Measurements from ENCODE around the gene OSMR.

OSMR gene

DNA sequence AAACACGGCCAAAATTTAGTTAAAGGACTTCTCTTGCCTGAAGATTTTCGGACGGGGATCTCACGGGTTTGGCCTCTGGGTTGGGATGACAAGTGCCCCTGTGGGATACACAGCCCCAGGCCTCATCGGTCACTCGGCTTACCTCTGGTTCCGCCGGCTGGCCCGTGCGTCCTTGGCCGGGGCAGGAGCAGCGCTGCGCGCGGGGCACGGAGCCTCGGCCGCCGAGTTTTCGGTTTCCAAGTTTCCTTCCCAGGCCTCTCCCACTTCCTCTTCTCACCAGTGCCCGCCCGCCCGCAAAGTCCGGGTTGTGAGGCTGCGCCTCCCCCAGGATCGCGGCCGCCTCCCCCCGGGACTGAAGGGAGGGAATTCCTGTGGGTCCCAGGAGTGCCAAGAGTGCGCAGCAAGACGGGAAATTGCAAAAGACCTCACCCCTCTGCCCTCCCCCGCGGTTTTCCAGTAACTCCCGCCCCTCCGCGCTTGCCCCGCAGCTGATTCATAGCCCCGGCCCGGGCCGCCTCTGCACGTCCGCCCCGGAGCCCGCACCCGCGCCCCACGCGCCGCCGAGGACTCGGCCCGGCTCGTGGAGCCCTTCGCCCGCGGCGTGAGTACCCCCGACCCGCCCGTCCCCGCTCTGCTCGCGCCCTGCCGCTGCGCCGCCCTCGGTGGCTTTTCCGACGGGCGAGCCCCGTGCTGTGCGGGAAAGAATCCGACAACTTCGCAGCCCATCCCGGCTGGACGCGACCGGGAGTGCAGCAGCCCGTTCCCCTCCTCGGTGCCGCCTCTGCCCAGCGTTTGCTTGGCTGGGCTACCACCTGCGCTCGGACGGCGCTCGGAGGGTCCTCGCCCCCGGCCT, at the start of gene OSMR:
TSS of gene OSMR (plus strand) at position 487 of the 853 bp plus-strand sequence. CDS start 23,033 bp downstream, outside the sequence.
- no peak for DNase-seq

DNA sequence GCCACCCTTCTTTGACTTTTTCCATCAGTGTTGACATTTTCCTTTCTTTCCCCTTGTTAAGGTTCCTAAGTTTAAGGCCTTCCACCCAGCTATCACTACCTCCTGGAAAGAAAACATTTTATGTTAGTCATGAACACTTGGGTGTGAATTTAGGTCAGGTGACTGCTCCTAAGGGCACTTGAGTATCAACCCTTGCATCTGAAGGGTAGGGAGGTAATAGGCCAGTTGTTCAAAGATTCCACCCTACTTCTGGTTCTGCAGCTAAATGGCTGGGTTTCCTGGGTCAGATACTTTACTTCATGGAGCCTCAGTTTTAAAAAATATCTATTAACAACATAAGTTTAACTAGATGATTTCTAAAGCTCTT, 49.1 kb upstream of the OSMR start:
- no peak for DNase-seq

- DNase-seq = no peak
These were observed 48.0 kb upstream of the OSMR start for GRCh38 chr5:38797838-38798237.

- no peak for DNase-seq
These were observed 46.0 kb upstream of the OSMR start for GRCh38 chr5:38799556-38800377.

- DNase-seq = no peak
These were observed 45.3 kb upstream of the OSMR start for GRCh38 chr5:38800515-38800914.

DNA sequence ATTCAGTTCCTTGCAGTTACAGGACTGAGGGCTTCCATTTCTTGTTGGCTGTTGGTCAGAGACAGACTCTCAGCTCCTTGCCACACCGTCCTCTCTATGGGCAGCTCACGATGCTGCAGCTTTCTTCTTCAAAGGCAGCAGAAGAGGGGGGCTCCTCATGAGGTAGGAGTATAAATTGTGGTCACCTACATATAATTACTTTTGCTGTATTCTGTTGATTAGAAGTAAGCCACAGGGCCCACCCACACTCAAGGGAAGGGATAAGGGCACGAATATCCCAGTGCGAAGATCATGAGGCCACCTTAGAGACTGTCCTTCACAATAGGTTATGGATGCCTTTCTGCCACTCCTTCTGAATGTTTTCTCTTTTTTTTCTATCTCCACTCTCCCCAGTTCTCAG, 43.7 kb upstream of the OSMR start:
- no peak for DNase-seq

DNA sequence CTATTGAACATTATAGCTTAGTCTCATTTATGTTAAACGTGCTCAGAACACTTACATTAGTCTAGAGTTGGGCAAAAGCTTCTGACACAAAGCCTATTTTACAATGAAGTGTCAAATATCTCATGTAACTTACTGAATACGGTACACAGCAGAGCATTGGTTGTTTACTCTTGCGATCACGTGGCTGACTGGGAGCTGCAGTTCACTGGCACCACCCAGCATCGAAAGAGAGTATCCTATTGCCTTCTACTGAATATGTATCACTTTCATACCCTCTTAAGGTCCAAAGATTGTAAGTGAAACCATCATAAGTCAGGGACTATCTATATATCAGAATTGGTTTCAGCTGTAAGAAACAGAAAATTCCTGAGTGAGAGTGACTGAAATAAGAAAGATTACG, 42.6 kb upstream of the OSMR start:
- DNase-seq = no peak

DNA sequence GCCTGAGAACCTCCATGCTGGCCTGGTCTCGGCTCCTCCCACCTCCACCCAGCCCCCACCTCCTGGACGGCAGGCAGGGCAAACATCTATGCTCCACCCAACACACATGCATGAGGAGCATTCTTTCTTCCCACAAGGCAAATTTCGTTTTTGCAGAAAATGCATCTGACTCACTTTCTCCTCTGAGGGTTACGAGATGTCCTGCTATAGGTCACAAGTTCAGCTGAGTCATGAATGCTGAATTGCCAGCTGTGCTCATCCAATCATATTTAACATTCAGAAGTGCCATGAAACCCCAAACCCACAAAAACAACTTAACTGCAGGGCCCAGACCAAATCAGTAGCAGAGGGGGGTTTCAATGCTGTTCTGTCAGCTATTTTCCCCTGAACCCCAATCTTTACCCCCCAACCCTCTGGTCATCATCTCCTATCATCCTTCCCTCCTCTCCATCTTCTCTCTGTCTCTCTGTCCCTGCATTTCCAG, 39.0 kb upstream of the OSMR start:
- no peak for DNase-seq

DNA sequence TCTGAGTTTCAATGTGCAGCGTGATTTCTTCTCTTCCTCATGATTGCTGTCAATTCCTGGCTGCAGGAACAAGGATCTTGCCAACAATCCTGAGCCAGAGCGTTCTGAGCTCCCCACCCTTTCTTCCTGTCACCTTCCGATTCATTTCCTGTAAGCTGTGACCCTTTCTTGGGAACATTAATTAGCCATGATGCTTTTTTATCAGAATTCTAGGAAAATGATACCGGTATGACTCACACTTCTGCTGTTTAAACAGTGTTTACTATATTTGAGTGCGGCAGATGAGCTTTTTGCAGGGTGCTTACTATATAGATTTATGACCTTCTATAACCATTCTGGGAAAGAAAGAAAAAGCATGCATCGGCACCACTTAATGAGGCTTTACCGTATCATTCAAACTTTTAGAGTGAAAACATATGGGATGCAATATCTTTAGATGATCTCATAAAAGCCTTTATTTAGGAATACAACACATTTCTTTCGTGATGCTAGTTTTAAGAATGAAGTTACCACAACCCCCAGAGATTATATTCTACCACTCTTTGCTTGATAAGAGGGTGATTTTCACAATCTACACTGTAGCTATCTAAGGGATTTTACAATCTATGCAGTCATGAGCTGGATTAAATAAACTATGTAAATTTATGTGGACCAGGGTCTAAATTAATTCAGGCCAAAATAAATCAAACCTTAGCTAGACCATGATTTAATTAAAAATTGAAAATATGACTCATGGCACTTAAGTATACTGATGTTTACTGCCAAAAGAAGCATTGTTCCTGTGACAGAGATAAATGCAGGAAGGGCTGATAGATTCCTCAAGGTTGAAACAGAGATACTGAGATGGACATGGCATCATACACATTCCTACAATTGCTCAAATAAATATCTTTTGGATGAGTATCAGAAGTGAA, 38.0 kb upstream of the OSMR start:
- no peak for DNase-seq

DNA sequence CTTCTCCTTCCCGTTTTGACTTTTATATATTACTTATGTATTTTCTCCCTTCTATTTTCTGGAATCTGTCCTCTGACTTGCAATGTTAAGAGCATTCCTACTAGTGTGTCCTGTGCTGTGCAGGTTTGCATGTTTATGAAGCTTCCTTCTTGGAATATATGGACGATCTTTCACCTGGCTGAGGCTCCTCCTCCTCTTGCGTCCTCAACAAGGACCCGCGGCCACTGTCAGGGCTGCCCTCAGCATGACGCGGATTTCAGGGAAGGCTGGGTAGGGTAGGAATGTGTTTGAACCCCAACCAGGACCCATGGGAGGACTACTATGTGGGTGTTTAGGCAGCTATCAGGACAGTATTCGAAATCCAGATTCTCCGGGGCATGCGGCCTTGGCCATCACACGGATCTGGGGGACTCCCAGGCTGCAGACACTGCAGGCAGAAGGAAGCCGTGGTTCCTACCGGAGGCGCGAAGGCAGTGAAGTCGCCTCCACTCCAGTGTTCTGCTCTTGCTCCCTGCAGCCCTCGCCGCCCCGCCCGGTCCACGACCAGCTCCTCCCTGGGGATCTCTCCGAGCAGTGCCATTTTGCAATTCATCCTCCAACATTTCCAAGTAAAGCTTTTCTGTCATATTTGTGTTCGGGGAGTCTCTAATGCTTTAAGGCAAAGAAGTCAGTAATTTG, 37.0 kb upstream of the OSMR start:
- no peak for DNase-seq

DNA sequence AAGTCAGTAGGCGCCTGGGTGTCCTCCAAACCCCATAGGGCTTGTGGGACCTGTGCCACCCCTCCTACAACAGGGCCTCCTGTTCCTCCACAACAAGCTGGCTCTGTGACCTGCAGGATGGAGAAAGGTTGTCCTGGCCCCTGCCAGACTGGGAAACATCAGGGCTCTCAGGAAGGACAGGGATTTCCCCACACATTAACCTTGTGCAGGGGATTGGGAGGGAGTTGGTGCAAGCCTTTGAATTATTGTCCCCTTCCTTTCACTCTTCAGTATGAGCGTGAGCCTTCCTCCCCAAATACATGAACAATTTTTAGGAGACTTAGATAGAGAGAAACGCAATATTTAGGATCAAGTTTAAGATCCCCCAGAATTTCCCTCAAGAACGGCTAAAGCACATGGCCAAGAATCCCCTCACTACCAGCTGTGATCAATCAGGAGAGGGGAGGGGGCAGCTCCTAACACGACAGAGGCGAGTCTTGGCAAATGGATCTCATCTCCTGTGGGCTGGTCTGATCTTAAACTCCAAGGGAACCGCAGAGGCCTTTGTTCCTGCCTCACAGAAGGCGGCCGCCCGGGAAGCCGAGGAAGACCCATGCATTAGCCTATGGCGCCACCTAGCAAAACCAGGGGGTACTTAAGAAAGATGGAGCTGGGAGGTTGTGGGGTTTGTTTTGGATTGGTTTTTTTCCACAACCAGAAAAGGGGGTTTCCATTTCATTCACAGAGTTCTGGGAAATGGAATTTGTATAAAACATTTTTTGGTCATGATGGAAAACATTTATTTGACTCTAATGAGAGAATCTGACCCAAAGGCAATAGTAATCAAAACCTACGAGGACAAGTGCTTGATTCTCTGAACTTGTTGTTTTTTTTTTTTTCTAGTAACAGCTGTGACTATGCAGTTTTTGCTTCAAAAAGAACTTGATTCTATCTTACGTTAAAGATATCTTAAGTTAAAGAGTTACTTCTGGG, 36.1 kb upstream of the OSMR start:
- DNase-seq = peak; percentile 13

DNA sequence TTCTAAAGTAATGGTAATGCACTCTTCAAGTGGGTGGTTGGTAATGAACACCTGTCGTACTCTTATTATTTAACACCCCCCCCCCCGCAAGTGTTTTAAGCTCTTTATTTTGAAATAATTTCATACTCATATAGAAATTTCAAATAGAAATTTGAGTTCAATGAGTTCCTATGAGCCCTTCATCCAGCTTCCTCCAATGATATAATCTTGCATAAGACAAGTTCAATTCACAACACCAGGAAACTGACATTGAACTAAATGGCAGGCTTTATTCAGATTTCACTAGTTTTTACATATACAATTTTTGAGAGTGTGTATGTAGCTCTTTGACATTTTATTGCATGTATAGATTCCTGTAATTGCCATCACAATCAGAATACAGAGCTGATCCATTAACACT, 30.9 kb upstream of the OSMR start:
- no peak for DNase-seq

DNA sequence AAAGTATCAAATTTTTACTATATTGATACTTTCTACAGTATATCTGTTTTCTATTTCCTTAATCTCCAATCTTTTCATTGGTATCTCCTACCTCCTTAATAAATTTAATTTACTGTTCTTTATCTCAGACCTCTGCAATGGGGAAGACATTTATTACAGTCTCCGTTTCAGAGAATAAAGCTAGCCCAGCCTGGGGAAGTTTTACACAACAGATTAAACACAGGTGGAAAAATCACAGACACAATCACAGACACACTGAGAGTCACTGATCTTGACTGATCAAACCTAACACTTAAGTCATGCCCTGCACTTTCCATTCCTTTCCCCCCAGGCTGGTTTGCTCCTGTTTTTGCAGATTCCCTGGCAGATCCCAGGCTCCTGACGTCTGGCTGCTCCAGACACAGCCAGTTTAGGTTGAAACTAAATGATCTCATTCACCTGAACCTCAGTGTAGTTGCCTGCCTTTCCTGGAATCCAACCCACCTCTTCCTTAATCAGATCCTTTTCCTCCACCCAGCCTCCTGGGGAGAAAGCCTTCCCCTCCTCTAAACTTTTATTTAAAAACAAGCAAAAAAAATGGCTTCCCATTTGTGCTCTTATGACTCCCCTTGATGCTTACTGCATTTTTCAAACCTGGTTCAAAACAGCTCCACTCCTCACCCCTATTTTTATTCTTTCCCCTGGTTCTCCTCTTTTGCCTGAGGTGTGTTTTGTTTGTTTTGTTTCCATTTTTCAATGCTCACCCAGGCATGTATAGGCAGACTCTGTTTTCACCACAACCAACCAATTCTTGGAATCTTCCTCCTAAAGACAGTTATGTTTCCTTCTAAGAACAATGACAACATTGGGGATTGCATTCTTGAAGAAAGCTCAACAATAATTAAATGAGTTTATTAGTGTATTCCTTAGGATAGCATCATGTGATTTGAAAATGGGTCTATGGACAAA, 29.5 kb upstream of the OSMR start:
- DNase-seq = no peak

DNA sequence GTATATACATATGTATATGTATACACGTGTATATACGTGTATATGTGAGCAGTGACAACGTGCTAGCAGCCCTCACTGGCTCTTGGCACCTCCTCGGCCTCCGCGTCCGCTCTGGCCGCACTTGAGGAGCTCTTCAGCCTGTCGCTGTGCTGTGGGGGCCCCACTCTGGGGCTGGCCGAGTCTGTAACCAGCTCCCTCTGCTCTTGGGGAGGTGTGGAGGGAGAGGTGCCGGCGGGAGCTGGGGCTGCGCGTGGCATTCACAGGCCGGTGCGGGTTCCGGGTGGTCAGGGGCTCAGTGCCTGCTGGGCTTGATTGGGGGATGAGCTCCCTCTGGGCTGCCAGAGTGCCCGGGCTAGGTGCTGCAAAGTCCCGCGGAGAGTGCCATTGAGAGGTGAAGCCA, 24.1 kb upstream of the OSMR start:
- no peak for DNase-seq

DNA sequence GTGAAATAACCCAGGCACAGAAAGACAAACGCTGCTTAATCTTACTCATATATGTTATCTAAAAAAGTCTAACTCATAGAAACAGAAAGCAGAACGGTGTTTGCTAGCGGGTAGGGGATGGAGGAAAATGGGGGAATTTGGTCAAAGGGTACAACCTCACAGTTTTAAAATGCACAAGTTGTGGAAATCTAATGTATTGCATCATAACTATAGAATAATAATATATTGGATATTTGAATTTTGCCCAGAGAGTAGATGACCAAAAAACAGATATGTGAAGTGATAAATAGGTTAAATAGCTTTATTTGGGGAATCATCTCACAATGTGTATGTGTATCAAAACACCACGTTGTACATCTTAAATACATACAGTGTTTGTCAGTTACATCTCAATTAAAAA, 22.3 kb upstream of the OSMR start:
- DNase-seq = no peak

DNA sequence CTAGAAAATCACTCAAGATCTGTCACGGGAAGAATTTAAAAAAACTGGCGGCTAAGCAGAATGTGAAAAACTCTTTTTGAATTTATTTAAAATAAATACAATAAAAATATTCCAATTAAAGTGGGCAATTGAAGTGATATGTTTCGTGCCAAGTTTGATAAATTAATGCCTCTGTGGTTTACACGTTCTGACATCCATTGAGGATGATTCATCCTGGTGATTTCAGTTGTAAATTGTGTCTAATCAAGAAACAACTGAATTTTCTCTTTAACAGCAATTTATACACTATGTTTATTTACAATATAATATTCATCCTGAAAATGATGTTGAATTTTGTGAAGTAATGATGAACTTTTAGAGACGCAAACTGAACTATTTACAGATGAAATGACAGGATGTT, 21.0 kb upstream of the OSMR start:
- no peak for DNase-seq

DNA sequence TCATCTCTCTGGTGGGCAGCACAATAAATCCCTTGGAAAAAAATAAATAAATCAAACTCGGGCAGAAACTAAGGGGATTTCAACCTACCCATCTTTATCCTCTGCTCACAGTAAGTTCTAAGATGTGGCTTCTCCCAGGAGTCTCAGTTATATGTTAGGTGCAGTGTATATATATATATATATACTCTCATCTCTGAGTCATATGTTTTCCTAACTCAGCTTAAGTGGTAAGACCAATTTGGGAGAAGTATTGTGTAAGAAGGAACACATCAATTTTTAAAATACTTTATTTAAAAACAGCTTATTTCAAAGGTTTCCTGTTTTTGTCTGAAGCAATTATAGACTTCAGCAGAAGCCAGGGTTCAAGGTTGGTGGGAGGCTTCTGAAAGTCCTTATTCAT, 20.3 kb upstream of the OSMR start:
- DNase-seq = no peak

DNA sequence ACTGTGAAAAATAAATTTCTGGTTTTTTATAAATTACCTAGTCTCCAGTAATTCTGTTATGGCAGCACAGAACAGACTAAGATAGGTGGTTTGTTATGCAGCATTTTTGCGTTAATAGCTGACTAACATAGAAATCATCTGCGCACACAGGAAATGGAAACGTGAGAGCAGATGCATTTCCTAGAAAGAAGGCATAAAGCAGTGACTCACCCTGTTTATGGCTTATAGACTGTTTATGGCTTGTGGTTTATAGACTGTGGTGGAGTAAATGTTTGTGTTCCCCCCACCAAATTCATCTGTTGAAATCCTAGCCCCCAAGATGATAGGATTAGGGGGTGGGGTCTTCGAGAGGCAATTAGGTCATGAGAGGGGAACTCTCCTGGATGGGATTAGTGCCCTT, 18.3 kb upstream of the OSMR start:
- no peak for DNase-seq

DNA sequence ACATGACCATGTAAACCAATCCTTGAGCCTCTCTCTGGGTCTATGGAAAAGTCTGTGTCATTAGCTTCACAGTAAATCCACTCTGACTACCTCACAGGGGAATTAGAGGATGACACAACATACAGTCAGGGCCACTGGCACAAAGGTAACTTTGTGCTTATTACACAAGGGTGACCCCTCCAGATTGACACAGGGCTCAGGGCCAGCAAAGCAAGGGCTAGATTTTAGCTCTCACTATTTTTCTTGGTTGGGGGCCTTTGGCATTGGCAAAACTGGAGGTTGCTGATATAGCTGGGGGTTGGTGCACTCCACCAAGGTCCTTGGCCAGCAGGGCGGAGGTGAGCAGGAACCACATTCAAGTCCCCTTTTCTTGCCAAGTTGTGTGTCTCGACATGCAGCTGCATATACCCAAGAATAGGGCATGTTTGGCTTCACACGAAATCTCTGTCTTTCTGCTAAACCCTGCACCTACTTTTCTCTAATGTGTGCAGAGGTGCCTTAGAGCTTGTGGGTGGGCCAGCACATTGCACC, 15.2 kb upstream of the OSMR start:
- no peak for DNase-seq

DNA sequence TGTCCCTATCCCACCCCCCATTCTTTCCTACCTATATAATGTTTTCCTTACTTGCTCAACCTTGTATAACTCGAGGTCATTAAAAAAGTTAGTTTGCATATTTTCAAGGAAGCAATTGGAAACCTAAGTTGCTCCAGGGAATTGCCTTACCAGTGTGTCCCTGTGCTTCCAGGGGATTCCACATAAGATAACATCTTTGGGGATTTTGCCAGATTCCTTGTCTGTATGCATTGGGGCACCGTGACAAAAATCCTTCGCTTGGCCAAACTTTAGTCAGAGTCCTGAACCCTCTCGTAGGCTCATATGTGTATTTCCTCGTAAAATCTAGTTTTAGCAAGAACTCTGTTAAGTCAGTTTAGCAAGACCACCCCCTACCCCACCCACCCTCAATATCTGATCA, 14.7 kb upstream of the OSMR start:
- no peak for DNase-seq

Measured in activated CD4-positive, alpha-beta T cell treated with anti-CD3 and anti-CD28 coated beads, Interleukin-2, amount 50 U/mL, for 1 hour (primary cell).